IgD-negative memory B cell (primary cell): ENCODE results near the gene MRPL39. TPM values are rescaled to one million over a fixed set of nuclear protein-coding genes. Genes with fewer than 3 reads are reported as not detected.

Source experiments
- H3K27ac Mint-ChIP-seq, 3 donors: one replicate each; pipeline ENCODE4 v1.8.0; 2020 to 2022; ENCODE audit warnings: mild to moderate bottlenecking in 3 of 3, mixed read lengths in 3 of 3, moderate library complexity in 1 of 3
- H3K27me3 Mint-ChIP-seq: one replicate; pipeline ENCODE4 v1.8.0; 2021; ENCODE audit warnings: mixed read lengths
- H3K36me3 Mint-ChIP-seq: one replicate; pipeline ENCODE4 v1.8.0; 2020; ENCODE audit warnings: mild to moderate bottlenecking, mixed read lengths
- H3K4me1 Mint-ChIP-seq, 3 donors: one replicate each; pipeline ENCODE4 v1.8.0; 2020 to 2022; ENCODE audit warnings: mixed read lengths in 3 of 3, mild to moderate bottlenecking in 1 of 3
- H3K4me3 Mint-ChIP-seq, 4 donors: one replicate each; pipeline ENCODE4 v1.8.0; 2020 to 2022; ENCODE audit warnings: mild to moderate bottlenecking in 4 of 4, mixed read lengths in 4 of 4, moderate library complexity in 3 of 4
- H3K9me3 Mint-ChIP-seq, 3 donors: one replicate each; pipeline ENCODE4 v1.8.0; 2020 to 2021; ENCODE audit warnings: mixed read lengths in 3 of 3, mild to moderate bottlenecking in 1 of 3
- polyA plus RNA-seq: library from polyadenylated mRNA; unstranded; fragments of 300-500 nt; fragmentation: Illumina TruSeq; gene quantifications from one replicate; pipeline ENCODE4 v1.2.3, GENCODE V29; 2021

Gene MRPL39
- polyA plus RNA-seq, 1 donor from 2014 or later, result 36.8 TPM

GRCh38 chr21:25555492-25555891, 51.8 kb downstream of the MRPL39 start:
- Mint-ChIP-seq H3K36me3 (peaks cover 2% of the 10 kb centered on the region), H3K4me1 (peaks cover 0 to 6% (median 4%) of the 10 kb centered on the region in 3 donors), H3K9me3 (no peaks in the 10 kb centered on the region), H3K27me3 (no peaks in the 10 kb centered on the region), H3K27ac (no peak overlapping the region), H3K4me3 (no peak overlapping the region)

DNA sequence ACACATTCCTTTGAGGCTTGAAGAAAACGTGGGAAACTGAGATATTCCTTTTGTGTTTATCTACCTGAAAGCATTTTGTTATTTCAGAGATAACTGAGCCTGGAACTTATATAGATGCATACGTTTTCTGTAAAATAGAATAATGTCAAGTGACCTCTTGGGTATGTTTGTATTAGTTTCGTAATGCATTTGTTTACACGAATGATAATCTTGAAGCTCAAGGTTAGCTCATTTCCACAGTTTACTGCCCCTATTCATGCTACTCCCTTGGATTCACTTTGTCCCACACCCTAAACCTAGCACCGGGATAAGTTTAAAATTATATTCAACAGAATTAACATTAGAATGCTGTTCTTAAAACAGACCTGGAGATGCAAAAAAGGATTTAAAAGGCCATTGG, 54.4 kb downstream of the MRPL39 start:
- Mint-ChIP-seq H3K9me3 (no peaks in the 10 kb centered on the region), H3K27me3 (no peaks in the 10 kb centered on the region), H3K36me3 (peaks cover 2% of the 10 kb centered on the region), H3K4me1 (peaks cover 4 to 7% (median 4%) of the 10 kb centered on the region in 3 donors), H3K27ac (no peak overlapping the region), H3K4me3 (no peak overlapping the region)

DNA sequence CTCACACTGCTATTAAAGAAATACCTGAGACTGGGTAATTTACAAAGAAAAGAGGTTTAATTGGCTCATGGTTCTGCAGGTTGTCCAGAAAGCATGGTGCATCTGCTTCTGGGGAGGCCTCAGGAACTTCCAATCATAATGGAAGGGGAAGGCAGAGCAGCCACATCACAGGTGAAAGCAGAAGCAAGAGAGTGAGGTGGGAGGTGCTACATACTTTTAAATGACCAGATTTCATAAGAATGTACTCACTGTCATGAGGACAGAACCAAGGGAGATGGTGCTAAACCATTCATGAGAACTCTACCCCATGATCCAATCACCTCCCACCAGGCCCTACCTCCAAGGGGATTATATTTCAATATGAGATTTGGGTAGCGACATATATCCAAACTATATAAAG, 55.7 kb downstream of the MRPL39 start:
- Mint-ChIP-seq H3K36me3 (peaks cover 2% of the 10 kb centered on the region), H3K27ac (no peak overlapping the region), H3K27me3 (no peaks in the 10 kb centered on the region), H3K4me1 (peaks cover 4 to 7% (median 4%) of the 10 kb centered on the region in 3 donors), H3K9me3 (no peaks in the 10 kb centered on the region), H3K4me3 (no peak overlapping the region)

GRCh38 chr21:25550352-25551120, 56.7 kb downstream of the MRPL39 start:
- Mint-ChIP-seq H3K9me3 (no peaks in the 10 kb centered on the region), H3K27ac (no peak overlapping the region), H3K4me1 (peaks cover 4 to 7% (median 4%) of the 10 kb centered on the region in 3 donors), H3K27me3 (no peaks in the 10 kb centered on the region), H3K36me3 (peaks cover 2% of the 10 kb centered on the region), H3K4me3 (peak overlapping the region in 2 of 4 donors; percentile 5 to 79)

DNA sequence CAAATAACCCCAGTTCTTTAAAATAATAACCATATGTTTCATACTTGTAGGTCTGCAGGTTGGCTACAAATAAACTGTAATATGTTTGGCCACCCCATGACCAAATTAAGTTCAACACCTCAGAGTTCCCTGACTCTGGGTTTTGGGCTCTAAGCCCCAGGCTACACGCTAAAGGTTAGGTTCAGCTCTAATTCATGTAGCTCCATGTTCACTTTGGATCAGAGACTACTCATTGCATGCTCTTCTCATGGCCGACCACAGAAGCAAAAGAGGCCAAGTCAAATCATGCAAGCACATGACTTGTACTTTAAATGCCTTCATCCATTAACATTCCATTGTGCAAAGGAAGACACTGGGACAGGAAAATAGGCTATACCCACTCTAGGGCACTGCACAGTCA, 66.2 kb downstream of the MRPL39 start:
- H3K4me1 Mint-ChIP-seq, result peaks cover 0 to 3% (median 1%) of the 10 kb centered on the region in 3 donors
- H3K27me3 Mint-ChIP-seq, result no peaks in the 10 kb centered on the region
- H3K9me3 Mint-ChIP-seq, result peaks cover 3 to 19% (median 5%) of the 10 kb centered on the region in 3 donors
- no peak overlapping the region for H3K4me3 Mint-ChIP-seq
- peaks cover 2% of the 10 kb centered on the region for H3K36me3 Mint-ChIP-seq
- H3K27ac Mint-ChIP-seq, result no peak overlapping the region

DNA sequence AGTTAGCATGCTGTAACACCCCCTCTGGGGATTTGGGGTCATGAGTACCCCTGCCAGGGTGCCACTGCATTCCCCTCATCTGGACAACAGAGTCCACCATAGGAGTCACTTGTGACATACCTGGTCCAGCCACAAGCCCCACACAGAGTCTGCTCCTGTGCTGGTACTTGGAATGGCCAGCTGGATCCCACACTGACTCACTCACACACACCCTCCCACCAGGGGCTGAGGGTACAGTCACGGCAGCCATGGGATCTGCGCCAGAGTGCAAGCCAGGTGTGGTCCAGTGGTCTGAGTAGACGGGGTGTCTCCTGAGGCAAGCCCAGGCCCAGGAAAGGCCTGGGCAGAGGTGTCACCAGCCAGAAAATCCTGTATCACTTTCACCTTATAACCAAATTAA, 67.7 kb downstream of the MRPL39 start:
- peaks cover 0 to 3% (median 1%) of the 10 kb centered on the region in 3 donors for H3K4me1 Mint-ChIP-seq
- H3K27me3 Mint-ChIP-seq, result no peaks in the 10 kb centered on the region
- peaks cover 2% of the 10 kb centered on the region for H3K36me3 Mint-ChIP-seq
- H3K27ac Mint-ChIP-seq, result no peak overlapping the region
- no peak overlapping the region for H3K4me3 Mint-ChIP-seq
- peaks cover 3 to 19% (median 3%) of the 10 kb centered on the region in 3 donors for H3K9me3 Mint-ChIP-seq

DNA sequence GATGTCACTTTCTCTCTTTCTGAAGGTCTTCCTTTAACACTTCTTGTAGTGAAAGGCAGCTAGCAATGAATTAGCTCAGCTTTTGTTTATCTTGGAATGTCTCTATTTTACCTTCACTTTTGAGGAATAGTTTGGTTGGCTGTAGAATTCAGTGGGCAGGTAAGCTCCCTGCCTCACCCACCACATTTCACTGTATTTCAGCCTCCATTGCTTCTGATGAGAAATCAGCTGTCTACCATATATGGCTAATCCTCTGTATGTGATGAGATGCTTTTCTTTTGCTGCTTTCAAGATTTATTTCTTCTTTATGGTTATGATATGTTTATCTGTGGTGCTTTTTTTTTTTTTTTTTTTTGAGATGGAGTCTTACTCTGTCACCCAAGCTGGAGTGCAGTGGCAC, 70.1 kb downstream of the MRPL39 start:
- no peaks in the 10 kb centered on the region for H3K27me3 Mint-ChIP-seq
- H3K9me3 Mint-ChIP-seq, result peaks cover 3 to 19% (median 3%) of the 10 kb centered on the region in 3 donors
- H3K4me3 Mint-ChIP-seq, result no peak overlapping the region
- peaks cover 0 to 3% (median 0%) of the 10 kb centered on the region in 3 donors for H3K4me1 Mint-ChIP-seq
- peaks cover 2% of the 10 kb centered on the region for H3K36me3 Mint-ChIP-seq
- peak overlapping the region in 1 of 3 donors; percentile 43 for H3K27ac Mint-ChIP-seq

GRCh38 chr21:25536752-25537151, 70.5 kb downstream of the MRPL39 start:
- H3K4me1 Mint-ChIP-seq, result peaks cover 0 to 3% (median 0%) of the 10 kb centered on the region in 3 donors
- H3K36me3 Mint-ChIP-seq, result peaks cover 2% of the 10 kb centered on the region
- H3K4me3 Mint-ChIP-seq, result no peak overlapping the region
- no peak overlapping the region for H3K27ac Mint-ChIP-seq
- H3K9me3 Mint-ChIP-seq, result peaks cover 3 to 19% (median 3%) of the 10 kb centered on the region in 3 donors
- H3K27me3 Mint-ChIP-seq, result no peaks in the 10 kb centered on the region

DNA sequence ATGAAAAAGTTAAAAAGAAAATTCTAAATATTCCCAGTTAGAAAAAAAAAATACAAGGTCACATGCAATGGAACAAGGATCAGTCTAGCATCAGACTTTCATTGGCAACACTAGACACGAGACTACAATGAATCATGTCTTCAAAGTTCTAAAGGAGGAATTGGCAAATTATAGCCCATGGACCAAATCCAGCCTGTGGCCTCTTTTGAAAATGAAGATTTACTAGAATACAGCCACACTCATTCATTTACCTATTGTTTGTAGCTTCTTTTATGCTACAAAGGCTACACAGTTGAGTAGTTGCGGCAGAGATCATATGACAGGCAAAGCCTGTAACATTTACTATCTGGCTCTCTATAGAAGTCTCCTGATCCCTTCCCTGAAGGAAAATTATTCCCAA, 71.4 kb downstream of the MRPL39 start:
- H3K9me3 Mint-ChIP-seq, result peaks cover 3 to 19% (median 6%) of the 10 kb centered on the region in 3 donors
- H3K4me3 Mint-ChIP-seq, result no peak overlapping the region
- H3K36me3 Mint-ChIP-seq, result peaks cover 2% of the 10 kb centered on the region
- H3K27me3 Mint-ChIP-seq, result no peaks in the 10 kb centered on the region
- no peak overlapping the region for H3K27ac Mint-ChIP-seq
- peaks cover 0 to 3% (median 0%) of the 10 kb centered on the region in 3 donors for H3K4me1 Mint-ChIP-seq

Other genes with a start within 250 kb of the MRPL39 start
- gene JAM2, start 31.8 kb upstream of the MRPL39 start, polyA plus RNA-seq, result 0.15 TPM
- 327 TPM for gene ATP5PF, start 127.4 kb upstream of the MRPL39 start, polyA plus RNA-seq
- 17.3 TPM for gene GABPA, start 127.5 kb upstream of the MRPL39 start, polyA plus RNA-seq